ENCODE results near the gene XRN2.

DNA sequence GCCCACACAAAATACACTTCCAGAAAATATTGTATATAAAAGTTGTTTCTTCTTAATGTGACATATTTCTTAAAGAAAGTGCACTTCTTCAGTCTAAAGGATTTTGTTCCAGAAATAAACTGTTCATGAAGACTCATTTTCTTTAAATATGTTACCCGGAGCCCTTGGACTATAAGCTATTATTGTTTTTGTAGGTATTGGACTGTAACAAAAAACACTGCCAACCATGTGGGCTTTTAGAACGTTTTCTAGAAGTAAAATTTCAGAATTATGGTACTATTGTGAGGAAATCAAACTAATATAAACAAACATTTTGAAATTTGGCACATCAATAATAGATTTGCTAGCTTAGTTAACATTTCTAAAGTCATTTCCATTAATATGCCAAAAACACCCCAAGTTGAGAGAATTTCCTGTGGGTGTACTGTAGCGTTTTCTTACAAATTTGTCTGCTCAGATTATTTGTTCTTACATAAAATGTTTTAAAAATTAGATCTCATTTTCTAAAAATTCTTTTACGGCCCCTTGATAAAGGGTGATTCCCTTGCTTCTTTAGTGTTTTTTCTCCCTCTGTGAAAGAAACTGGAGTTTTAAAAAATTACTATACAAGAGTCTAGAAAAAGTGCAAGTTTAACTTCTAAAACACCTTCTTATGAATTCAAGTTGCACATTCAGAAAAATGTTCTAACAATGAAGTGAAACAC, 90.8 kb downstream of the XRN2 start:
- TF ChIP-seq POLR2A (IDR thresholded peaks at IDR 0.05; ENCODE audit: low read length) = no peak
- no peak for TF ChIP-seq GATA1 (IDR thresholded peaks at IDR 0.05; ENCODE audit: low read depth, low read length)

Measured in erythroblast (primary cell).